GM21529 (cell line): Measurements from ENCODE around the gene NUP98.
A peak's percentile ranks its signal among the peaks of the same experiment; 100 is the strongest.
"Not testable (repeated sequence)": the region's sequence is repeated elsewhere in the genome, so short reads cannot be mapped to it uniquely, and the experiment has no call there.

Experiments used
- ATAC-seq: cut with Tn5 transposase; IDR thresholded peaks from one replicate; pipeline ENCODE4 v1.9.1; 2021; ENCODE audit not compliant: unreplicated experiment

Gene NUP98

GRCh38 chr11:3827434-3828186 is 30.3 kb upstream of the NUP98 start:
- no peak for ATAC-seq

DNA sequence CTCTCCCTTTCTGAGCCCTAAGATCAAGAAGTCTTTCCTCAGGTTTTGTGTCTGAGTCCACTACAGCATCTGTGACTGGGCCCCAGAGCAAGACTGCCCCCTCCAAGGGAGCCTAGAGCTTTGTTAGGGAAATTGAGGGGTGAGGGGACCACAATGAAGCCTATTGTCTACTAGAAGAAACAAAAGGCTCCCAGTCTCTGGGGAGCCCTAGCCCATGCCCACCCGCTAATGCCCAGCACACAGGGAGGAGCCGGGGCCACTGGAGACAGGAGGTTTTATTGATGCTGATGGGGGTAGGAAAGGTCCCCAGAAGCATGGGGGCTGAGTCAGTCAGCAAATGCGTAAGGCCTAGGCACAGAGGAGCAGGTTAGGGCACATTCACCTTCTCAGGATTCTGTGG is 29.4 kb upstream of the NUP98 start:
- no peak for ATAC-seq

- ATAC-seq, result no peak
These were observed 28.3 kb upstream of the NUP98 start for GRCh38 chr11:3825473-3826154.

DNA sequence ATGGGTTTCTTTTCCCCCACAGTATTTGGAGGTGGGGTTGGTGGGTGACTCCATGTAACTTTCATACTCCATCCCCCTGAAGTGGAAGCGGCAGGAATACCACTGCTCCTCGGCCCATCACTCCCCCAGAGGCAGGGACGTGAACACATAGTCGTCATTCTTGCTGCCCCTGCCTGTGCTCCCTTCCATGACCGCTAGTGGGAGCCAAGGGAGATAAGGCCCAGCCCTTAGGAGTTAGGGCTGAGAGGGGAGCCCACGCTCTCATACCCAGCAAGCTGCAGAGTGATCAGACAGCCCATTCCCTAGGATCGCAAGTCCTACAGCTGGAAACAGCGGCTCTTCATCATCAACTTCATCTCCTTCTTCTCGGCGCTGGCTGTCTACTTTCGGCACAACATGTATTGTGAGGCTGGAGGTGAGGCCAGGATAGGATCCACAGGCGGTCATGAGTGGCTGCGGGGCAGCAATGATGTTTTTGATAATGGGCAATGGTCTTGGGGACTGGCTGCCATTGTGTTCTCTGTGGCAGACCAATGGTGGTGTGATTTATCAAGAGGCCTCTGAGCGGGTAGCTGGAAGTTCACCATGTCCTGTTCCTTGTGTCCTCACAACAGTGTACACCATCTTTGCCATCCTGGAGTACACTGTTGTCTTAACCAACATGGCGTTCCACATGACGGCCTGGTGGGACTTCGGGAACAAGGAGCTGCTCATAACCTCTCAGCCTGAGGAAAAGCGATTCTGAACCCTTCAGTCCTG is 27.5 kb upstream of the NUP98 start:
- peak; percentile 88 for ATAC-seq

GRCh38 chr11:3823762-3824506 is 26.6 kb upstream of the NUP98 start:
- ATAC-seq, result no peak

GRCh38 chr11:3823303-3823702 is 25.9 kb upstream of the NUP98 start:
- ATAC-seq, result no peak

- no peak for ATAC-seq
These were observed 25.0 kb upstream of the NUP98 start for GRCh38 chr11:3822312-3822711.

GRCh38 chr11:3820971-3821370 is 23.6 kb upstream of the NUP98 start:
- ATAC-seq, result no peak

- ATAC-seq, result no peak
These were observed 19.9 kb upstream of the NUP98 start for GRCh38 chr11:3817181-3817800.

- ATAC-seq, result no peak
These were observed 19.3 kb upstream of the NUP98 start for GRCh38 chr11:3816673-3817072.

- no peak for ATAC-seq
These were observed 18.5 kb upstream of the NUP98 start for GRCh38 chr11:3815845-3816244.

DNA sequence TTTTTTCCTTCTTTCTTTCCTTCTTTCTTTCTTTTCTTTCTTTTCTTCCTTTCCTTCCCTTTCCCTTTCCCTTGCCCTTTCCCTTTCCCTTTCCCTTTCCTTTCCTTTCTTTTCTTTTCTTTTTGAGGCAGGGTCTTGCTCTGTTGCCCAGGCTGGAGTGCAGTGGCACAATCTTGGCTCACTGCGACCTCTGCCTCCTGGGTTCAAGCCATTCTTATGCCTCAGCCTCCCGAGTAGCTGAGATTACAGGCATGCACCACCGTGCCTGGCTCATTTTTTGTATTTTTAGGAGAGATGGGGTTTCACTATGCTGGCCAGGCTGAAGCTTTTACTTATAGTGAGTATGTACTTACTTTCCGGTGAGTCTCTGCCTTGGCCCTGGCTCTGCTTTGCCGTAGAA is 17.5 kb upstream of the NUP98 start:
- ATAC-seq, result not testable (repeated sequence)

- no peak for ATAC-seq
These were observed 13.6 kb upstream of the NUP98 start for GRCh38 chr11:3810951-3811350.

DNA sequence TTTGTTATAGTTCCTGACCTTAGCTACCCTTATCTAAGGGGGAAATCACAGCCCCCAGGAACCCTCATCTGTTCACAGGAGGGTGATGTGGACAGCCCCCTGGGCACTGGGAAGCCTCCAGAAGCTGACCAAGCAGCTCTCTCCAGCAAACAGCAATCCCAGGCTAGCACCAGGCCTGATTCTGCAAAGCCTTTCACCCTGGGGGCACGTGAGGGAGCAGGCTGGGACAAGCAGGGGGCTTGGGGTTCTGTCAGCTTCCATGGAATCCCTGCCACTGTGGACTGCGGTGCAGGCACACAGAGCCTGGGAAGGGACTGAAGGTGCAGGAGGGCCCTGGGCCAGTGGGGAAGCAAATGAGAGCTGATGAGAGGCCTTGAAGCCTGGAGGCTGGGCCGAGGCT is 13.1 kb upstream of the NUP98 start:
- ATAC-seq, result no peak

GRCh38 chr11:3809624-3809928 is 12.2 kb upstream of the NUP98 start:
- ATAC-seq, result no peak

DNA sequence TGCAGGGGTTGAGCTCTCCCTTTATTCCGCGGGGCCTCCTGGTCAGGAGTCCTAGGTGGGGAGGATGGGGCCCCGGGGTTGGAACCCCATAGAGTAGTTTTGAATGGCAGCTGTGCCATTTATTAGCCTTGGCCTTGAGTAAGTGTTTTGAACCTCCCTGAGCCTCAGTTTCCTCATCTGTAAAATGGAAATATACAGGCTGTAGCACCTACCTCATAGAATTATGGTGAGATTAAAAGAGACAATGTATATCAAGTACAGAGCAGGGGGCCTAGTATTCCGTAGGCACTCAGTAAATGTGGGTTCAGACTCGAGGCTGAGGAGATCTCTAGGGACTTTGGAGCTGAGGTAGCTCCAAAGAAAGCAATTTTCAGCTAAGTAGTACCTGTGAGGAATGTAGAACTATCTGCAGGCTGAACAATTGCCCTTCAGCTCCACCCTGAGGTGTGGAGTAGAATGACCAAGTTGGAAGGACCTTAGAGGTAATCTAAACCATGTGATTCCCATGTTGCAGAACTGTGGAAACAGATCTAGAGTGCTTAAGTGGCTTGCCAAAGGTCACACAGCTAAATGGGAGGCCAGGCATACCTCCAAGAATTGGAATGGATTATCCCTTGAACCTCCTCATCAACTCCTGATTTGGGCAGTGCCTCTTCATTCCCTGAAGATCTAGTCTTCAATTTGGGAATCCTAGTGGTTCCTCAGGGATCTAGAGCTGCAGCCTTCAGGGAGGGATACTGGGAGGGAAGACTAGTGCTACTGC is 11.7 kb upstream of the NUP98 start:
- ATAC-seq, result peak; percentile 81

GRCh38 chr11:3807909-3808860 is 10.8 kb upstream of the NUP98 start, which contains the start of gene PGAP2:
PGAP2 (plus strand) TSS chr11:3808560; CDS start chr11:3811260, 2,700 bp downstream.
- ATAC-seq, result peak; percentile 73

DNA sequence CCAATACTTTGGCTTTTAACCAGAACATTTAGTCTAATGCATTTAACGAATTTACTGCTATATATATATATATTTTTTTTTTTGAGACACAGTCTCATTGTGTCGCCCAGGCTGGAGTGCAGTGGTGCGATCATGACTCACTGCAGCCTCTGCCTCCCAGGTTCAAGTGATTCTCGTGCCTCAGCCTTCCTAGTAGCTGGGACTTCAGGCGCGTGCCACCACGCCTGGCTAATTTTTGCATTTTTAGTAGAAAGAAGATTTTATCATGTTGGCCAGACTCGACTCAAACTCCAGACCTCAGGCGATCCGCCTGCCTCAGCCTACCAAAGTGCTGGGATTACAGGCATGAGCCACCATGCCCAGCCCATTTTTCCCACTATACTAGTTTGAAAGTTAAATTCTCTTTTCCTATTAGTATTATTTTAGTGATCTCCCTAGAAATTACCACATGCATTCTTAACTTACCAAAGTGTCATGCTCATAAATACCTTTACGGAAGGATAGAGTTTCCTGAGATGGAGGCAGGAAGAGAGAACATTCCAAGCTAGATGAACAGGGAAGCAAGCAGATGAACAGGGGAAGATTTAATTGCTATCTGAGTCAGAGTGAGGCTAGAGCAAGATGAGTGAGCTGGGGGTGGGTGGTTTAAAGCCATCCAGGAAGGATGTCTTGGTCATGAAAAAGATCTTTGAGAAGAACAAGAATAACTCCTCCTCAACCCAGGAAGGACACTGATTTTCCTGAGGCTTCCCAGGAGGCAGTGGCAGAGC is 6.6 kb upstream of the NUP98 start:
- no peak for ATAC-seq
